Measurements from ENCODE around the gene GPR37L1.
"Not testable (repeated sequence)": the region's sequence is repeated elsewhere in the genome, so short reads cannot be mapped to it uniquely, and the experiment has no call there.

The GPR37L1 gene

DNA sequence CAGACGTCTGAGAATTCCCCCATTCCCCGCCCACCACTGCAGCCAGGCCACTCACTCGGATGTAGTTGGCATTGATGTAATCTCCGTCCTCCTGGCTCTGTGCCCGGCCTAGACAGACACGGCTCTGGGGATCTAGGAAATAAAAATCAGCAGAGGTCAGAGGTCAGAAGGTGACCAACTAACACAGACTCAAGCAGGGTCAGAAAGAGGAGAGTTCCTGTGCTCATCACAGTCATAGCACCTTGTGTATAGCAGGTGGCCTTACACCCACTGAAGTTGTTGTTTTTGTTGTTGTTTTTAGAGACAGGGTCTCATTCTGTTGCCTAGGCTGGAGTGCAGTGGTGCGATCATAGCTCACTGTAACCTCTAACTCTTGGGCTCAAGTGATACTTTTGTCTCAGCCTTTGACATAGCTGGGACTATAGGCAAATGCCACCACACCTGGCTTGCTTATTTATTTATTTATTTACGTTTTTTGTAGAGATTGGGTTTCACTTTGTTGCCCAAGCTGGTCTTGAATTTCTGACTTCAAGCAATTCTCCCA lies 32.8 kb downstream of the GPR37L1 start:
- DNase-seq (ENCODE audit: low spot score): peak; percentile 89

- DNase-seq (ENCODE audit: low spot score): no peak
These were observed 33.9 kb downstream of the GPR37L1 start for GRCh38 chr1:202156590-202156989.

DNA sequence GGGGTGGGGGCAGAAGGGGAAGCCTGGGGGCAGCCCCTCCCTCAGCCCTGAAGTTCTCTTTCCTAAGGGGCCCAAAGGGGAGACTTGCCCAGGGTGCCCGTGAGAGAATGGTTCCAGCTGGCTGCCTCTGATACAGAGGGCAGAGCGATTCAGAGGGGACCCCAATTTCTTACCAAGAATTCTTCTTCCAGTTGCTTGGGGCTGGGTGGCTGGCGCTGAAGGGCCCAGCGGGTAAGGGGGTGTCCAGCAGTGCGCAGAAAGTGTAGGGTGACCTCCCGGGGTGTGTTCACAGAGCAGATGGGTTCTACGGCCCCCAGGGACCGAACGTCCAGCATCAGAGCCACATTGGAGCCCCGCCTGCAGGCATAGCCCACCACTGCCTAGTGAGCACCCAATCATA lies 35.2 kb downstream of the GPR37L1 start:
- DNase-seq (ENCODE audit: low spot score): no peak

DNA sequence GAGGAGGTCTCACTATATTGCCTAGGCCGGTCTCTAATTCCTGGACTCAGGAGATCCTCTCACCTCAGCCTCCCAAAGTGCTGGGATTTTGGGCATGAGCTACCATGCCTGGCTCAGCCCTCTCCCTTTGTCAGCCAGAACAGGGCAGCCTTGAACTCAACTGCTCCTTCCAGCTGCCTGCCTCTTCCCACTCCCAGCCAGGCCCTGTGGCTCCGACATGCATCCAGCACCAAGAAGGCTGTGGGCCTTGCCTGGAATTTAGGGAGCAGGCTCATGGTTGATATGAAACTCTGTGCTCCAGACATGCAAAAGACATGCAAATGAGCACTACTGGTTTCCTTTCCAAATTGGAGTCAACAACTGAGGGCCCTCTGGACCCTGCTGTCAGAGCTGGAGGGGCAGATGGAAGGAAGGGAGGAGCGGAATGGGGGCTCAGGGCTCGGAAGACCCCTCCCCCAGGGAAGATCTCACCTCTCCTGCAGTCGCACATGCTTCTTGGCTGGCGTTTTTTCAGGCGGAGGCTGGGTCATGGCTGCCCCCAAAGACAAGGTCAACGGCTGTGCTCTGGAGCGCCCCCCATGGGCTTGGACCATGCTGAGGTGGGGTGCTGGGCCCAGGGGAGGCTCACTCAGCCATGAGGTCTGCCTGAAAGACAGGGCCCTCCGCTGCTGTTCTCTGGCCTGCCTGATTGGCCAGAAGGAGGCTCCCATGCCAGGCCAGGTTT lies 36.3 kb downstream of the GPR37L1 start:
- DNase-seq (ENCODE audit: low spot score): no peak

DNA sequence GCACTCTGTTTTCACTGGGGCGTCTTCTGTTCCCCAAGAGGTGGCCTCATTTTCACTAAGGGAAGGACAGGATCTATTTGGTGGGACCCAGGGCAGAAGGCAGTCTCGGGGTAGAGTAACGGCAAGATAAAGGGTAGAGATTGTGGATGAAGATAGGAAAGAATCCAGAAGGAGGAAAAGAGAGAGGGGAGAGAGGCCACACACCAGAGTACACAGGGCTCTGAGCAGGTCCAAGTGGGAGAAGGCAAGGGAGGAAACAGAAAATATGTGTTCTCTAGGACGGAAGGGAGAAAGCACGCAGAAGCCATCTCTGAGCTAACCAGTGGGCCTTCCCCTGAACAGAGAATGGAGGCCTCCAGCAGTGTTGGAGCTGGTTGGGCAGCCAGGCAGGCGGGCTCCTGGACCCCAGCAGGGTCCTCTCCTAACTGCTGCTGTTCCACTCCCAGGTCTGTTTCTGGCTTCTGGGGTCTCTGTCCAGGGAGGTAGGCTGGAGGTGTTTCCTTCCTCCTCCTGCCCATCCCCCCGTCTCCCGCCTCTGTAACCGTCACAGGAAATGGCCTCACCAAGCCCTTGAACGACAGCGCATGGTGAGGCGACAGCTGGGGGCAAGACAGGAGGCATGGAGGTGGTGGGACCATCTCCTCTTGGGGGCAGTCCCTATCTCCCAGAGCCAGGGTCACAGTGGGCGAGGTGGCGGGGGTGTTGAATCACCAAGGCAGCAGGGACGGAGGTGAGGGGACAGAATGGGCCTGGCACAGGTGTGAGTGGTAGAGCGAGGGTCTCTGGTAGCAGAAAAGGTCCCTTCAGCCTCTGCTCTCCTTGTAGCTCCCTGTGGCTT lies 37.0 kb downstream of the GPR37L1 start:
- no peak for DNase-seq (ENCODE audit: low spot score)

DNA sequence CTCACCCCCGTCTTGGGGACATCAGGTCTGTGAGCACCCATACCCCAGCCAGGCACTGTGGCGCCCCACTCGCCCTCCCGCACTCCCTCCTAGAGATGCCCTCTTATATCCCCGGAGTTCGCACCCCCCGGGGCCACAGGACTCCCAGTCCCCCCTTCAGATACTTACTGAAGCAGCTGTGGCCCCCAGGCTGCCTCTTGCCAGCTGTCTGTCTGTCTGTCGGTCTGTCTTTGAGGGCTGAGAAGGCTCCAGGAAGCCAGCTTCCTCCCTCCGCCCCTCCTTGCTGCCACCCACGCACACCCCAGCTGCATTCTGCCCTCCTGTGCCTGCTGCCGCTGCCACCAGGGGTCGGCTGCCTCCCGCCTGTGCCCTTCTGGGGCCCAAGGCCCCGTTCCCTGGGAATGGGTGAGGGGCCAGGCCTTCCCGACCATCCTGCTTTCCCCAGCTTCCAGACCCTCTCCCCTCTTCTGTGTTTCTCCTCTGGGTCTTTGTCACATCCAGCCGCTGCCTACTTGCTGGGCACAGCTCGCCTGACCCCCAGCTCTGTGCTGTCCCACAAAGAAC lies 37.7 kb downstream of the GPR37L1 start, which contains the start of gene PTPN7:
TSS of gene PTPN7 (minus strand) at position 226 of the 564 bp plus-strand sequence. CDS start 1,200 bp downstream, outside the sequence.
- DNase-seq (ENCODE audit: low spot score): no peak

DNA sequence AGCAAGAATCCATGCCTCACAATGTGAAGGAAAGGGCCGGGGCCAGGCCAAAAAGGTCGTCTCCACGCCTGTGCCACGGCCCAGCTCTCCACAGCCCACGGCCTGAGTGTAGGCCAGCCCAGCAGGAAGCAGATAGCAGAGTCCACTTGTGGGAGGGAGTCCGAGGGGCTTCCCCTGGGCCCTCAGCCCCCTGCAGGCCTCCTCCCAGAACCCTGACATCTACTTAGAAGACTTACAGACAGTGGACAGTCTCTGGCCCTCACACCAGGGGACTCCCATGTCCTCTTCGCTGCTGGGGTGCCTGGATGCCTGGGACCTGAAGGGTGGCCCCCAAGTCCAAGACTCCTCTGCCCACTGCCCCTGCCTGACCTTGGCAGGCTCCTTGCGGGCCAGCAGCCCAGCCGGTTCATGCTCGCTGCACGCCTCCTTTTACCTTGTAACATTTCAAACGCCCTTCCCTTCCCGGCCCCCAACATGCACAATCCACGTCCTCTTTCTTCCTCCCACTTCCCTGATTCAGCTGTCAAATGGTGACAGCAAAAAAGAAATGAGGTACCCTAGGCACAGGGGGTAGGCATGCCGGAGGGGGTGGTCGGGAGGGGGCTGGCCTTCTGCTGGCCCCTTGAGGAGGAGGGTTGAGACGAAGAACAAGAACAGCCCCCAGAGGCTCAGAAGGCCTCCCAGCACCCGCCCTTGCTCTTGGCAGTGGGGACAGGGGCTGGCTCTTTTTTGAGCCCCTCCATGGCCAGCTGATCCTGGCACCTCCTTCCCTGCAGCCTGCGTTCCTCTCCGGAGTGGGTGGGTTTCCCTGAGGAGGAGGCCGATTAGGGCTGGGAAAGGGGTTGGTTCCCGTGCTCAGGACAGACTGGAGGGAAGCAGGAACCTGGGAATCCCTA lies 38.7 kb downstream of the GPR37L1 start:
- no peak for DNase-seq (ENCODE audit: low spot score)

DNA sequence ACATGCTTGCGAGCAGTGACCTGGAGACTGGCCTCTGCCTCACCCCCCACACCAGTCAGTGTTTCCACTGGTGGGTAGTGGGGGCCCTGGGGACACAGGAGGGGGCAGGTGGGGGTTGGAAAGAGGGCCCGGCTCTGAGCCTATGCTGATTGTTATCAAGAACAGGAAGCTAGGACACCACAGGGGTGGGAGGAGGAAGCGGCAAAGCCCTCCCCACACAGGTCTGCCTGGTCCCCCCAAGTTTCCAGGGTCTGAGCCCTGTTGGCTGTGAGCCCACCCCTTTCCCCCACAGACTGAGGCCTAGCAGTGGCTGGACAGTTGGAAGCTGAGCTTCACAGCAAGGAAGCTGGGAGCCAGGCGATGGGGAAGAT lies 39.3 kb downstream of the GPR37L1 start:
- no peak for DNase-seq (ENCODE audit: low spot score)

DNA sequence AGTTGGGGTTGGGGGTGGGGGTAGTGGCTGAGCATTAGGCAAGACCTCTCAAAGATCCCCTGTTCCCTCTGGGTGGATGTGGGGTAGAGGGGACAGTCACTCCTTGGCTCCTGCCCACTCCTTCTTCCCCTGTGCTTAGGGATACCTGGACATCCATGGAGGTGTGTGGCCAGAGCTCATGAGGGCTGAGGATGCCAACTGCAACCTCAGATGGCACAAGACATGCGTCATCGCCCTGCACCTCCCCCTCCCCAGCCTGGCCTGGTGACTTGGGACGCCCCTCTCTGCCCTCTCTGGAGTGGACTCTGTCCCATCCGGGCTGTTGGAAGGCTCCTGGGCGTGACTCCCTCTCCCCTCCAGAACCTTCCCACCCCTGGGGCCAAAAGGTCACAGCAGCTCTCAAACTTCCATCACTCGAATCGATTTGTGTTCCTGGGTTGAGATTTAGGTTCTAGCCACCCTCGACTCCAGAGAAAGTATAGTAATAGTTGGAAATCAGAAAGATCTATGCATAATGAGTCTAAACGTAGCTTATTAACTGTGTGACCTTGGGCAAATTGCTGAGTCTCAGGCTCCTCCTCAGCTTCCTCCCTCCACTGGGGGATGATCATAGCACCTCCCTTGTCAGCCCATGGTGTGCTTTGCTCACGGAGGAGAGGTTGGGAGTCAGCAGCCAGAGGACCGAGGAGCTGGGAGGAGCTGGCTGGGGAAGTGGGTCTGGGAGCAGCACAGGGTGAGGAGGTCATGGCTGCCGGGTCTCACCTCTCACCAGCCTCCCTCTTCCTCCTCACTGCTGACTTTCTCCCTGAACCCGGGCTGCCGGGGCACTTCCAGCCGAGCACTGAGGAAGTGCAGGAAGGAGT lies 39.9 kb downstream of the GPR37L1 start:
- DNase-seq (ENCODE audit: low spot score): no peak

- no peak for DNase-seq (ENCODE audit: low spot score)
These were observed 40.9 kb downstream of the GPR37L1 start for GRCh38 chr1:202163281-202164270.

- DNase-seq (ENCODE audit: low spot score): no peak
These were observed 41.7 kb downstream of the GPR37L1 start for GRCh38 chr1:202164271-202165037.

GRCh38 chr1:202165267-202165941 lies 42.7 kb downstream of the GPR37L1 start:
- no peak for DNase-seq (ENCODE audit: low spot score)

DNA sequence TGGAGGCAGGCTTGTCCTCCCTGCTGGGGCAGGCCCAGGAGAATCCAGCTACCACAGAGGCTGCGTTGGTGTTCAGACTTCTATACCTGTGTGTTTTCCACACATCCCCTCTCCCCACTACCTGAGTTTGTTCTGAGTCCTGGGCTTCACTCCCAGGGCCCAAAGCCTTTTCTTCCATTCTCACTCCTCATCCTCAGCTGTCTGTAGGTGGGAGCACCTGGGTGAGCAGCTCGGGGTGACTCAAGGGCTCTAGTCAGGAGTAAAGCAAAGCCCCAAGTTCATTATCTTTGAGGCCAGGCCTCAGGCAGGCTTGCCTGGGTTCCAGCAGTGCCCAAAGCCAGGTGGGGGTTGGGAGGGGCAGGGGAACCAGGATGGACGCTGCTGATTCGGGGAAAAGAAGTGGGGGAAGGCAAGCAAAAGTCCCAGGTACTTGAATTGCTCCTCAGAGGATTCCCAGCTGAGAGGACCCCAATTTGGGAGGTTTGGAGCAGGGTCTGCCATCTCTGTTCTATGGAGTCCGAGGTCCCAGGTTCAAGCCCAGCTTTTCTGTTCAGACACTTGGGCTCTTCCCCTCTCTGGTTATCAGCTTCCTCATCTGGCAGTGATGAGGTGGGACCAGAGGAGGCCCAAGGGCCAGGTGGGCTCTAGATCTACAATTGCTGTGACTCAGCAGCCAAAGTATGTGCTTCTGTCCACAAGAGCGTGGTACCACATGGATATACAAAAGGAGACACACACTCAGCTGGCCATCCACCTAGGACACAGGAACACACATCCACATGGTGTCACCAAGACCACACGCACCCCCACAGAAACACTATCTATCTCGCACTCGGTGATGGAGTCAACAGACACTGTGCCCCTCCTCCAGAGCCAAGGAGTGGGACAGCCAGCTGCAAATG lies 43.5 kb downstream of the GPR37L1 start:
- DNase-seq (ENCODE audit: low spot score): no peak

- DNase-seq (ENCODE audit: low spot score): not testable (repeated sequence)
These were observed 44.3 kb downstream of the GPR37L1 start for GRCh38 chr1:202167054-202167453.

GRCh38 chr1:202167708-202168415 lies 45.1 kb downstream of the GPR37L1 start:
- DNase-seq (ENCODE audit: low spot score): no peak

DNA sequence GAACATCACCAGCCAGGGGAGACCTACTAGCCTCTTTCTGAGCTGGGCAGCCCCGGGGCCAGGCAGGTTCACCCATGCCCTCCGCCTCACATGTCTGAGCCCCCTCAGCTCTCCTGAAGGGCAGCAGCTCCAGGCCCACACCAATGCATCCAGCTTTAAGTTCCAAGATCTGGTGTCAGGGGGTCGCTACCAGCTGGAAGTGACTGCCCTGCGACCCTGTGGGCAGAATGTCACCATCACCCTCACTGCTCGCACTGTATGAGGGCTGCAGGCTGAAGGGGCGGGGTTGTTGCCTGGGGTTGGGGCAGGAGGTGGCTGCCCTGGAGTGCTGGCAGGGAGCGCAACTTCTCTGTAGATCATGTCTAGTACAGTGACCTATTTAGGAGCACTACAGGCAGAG lies 46.1 kb downstream of the GPR37L1 start:
- no peak for DNase-seq (ENCODE audit: low spot score)

Measured in kidney tubule cell (primary cell).